Measurements from ENCODE around the gene MRM2. TPM values are rescaled to one million over a fixed set of nuclear protein-coding genes. Genes with fewer than 3 reads are reported as not detected.
A peak's percentile ranks its signal among the peaks of the same experiment; 100 is the strongest.

The MRM2 gene
- total RNA-seq, 1 experiment from 2014 or later: 38.9 TPM

GRCh38 chr7:2232766-2233520 is 9.1 kb downstream of the MRM2 start, which contains the start of gene MAD1L1 (continued):
- TF ChIP-seq ARID4B (CRISPR knock-in tag; IDR thresholded peaks at IDR 0.05; ENCODE audit: borderline replicate concordance): no peak
- TF ChIP-seq ZNF317 (CRISPR knock-in tag; IDR thresholded peaks at IDR 0.05; ENCODE audit: borderline replicate concordance, low read depth): no peak
- no peak for TF ChIP-seq NR1H2 (CRISPR knock-in tag; IDR thresholded peaks at IDR 0.05)
- no peak for TF ChIP-seq ZNF232 (CRISPR knock-in tag; IDR thresholded peaks at IDR 0.05)
- TF ChIP-seq FOXP4 (CRISPR knock-in tag; IDR thresholded peaks at IDR 0.05): 0 out of 2 replicates have a peak, but pooled peaks have one; percentile 58
- TF ChIP-seq EMX1 (CRISPR knock-in tag; IDR thresholded peaks at IDR 0.05): 0 out of 2 replicates have a peak, but pooled peaks have one; percentile 71
- no peak for TF ChIP-seq MLX (CRISPR knock-in tag; IDR thresholded peaks at IDR 0.05)
- TF ChIP-seq ZMAT4 (CRISPR knock-in tag; IDR thresholded peaks at IDR 0.05): 0 out of 2 replicates have a peak, but pooled peaks have one; percentile 49
- no peak for TF ChIP-seq ZNF219 (CRISPR knock-in tag; IDR thresholded peaks at IDR 0.05; ENCODE audit: borderline replicate concordance)
- TF ChIP-seq ZNF263 (CRISPR knock-in tag; IDR thresholded peaks at IDR 0.05; ENCODE audit: low read depth): no peak
- no peak for TF ChIP-seq STAT6 (CRISPR knock-in tag; conservative IDR thresholded peaks at IDR 0.05; ENCODE audit: low read depth)
- no peak for TF ChIP-seq USF2 (CRISPR knock-in tag; IDR thresholded peaks at IDR 0.05)
- peak; percentile 71 for TF ChIP-seq FOXK1 (CRISPR knock-in tag; IDR thresholded peaks at IDR 0.05)
- peak; percentile 71 for TF ChIP-seq MAX (CRISPR knock-in tag; IDR thresholded peaks at IDR 0.05)
- TF ChIP-seq TCF7 (CRISPR knock-in tag; IDR thresholded peaks at IDR 0.05; ENCODE audit: low read depth): no peak
- no peak for TF ChIP-seq NFYB (CRISPR knock-in tag; conservative IDR thresholded peaks at IDR 0.05; ENCODE audit: low read depth)
- no peak for TF ChIP-seq PRDM15 (CRISPR knock-in tag; IDR thresholded peaks at IDR 0.05)
- TF ChIP-seq CTCF (IDR thresholded peaks at IDR 0.05): no peak
- TF ChIP-seq OVOL2 (CRISPR knock-in tag; IDR thresholded peaks at IDR 0.05; ENCODE audit: borderline replicate concordance): no peak
- TF ChIP-seq NR3C1 (CRISPR knock-in tag; conservative IDR thresholded peaks at IDR 0.05; ENCODE audit: low read depth): no peak

Data from WTC11 (cell line).